PC-9 (cell line): ENCODE results near the gene SLC1A4. TPM values are rescaled to one million over a fixed set of nuclear protein-coding genes. Genes with fewer than 3 reads are reported as not detected.

Experiments used
- BruUV-seq: library from RNA; stranded (reverse); fragments of 400-500 nt; replicated peaks from 2 replicates; lab custom pipeline; 2021; lab: Mats Ljungman, UMichigan
- CTCF ChIA-PET: fragments of 300-600 bp; sonication (Branson Sonifier 250); formaldehyde crosslinking; loops from one replicate; lab custom pipeline; 2022; ENCODE audit warnings: antibody characterized with exemption; lab: Charles Lee
- POLR2A ChIA-PET: fragments of 300-600 bp; sonication (Branson Sonifier 250); formaldehyde crosslinking; loops from one replicate; lab custom pipeline; 2022; ENCODE audit warnings: antibody characterized with exemption; ENCODE audit not compliant: unreplicated experiment; lab: Charles Lee
- DNase-seq, 2 experiments: peaks; one replicate each; pipeline versions ENCODE4 v3.0.0 to v3.0.0-alpha.2; 2015 to 2022; ENCODE audit warnings: mixed read lengths in 1 of 2
- H2AFZ ChIP-seq: fragments of 200-600 bp; sonication (generic); 2 replicates; pipeline ENCODE4 v1.8.1; 2017; ENCODE audit warnings: antibody characterized with exemption
- H3F3A ChIP-seq: fragments of 200-600 bp; sonication (generic); 2 replicates; pipeline ENCODE4 v1.8.1; 2017; ENCODE audit warnings: antibody characterized with exemption, mild to moderate bottlenecking, low read depth; ENCODE audit not compliant: insufficient read depth
- H3K27ac ChIP-seq: fragments of 200-600 bp; sonication (generic); 2 replicates; pipeline ENCODE4 v1.6.1; 2016; ENCODE audit warnings: mixed run types
- H3K27me3 ChIP-seq: fragments of 200-600 bp; sonication (generic); 2 replicates; pipeline ENCODE4 v1.6.1; 2016; ENCODE audit warnings: low read depth, mixed run types; ENCODE audit not compliant: insufficient read depth
- H3K36me3 ChIP-seq: fragments of 200-600 bp; sonication (generic); 2 replicates; pipeline ENCODE4 v1.6.1; 2016; ENCODE audit warnings: low read depth, mixed run types
- H3K4me1 ChIP-seq: fragments of 200-600 bp; sonication (generic); replicated peaks from 2 replicates; pipeline ENCODE4 v1.6.1; 2016; ENCODE audit warnings: mixed run types; ENCODE audit not compliant: insufficient read depth
- H3K4me2 ChIP-seq: fragments of 200-600 bp; sonication (generic); 2 replicates; pipeline ENCODE4 v1.6.1; 2017; ENCODE audit warnings: mixed run types
- H3K4me3 ChIP-seq: fragments of 200-600 bp; sonication (generic); 2 replicates; pipeline ENCODE4 v1.6.1; 2016; ENCODE audit warnings: mixed run types
- H3K79me2 ChIP-seq: fragments of 200-600 bp; sonication (generic); 2 replicates; pipeline ENCODE4 v1.6.1; 2017; ENCODE audit warnings: low read depth, mixed run types
- H3K9me2 ChIP-seq: fragments of 200-600 bp; sonication (generic); 2 replicates; pipeline ENCODE4 v1.8.1; 2017; ENCODE audit warnings: mild to moderate bottlenecking; ENCODE audit not compliant: insufficient read depth
- H3K9me3 ChIP-seq: fragments of 200-600 bp; sonication (generic); 2 replicates; pipeline ENCODE4 v1.8.1; 2016; ENCODE audit warnings: low read depth; ENCODE audit not compliant: insufficient read depth
- H4K20me1 ChIP-seq: fragments of 200-600 bp; sonication (generic); 2 replicates; pipeline ENCODE4 v1.8.1; 2017; ENCODE audit not compliant: insufficient read depth
- EZH2 ChIP-seq: fragments of 200-600 bp; sonication (generic); IDR thresholded peaks from 2 replicates; pipeline ENCODE4 v1.8.0; 2017; ENCODE audit warnings: antibody characterized with exemption, low read depth
- intact Hi-C: fragments of 100-400 bp; cut with micrococcal nuclease; formaldehyde crosslinking; loops from one replicate; pipeline ENCODE4 v1.10.0; 2022; ENCODE audit not compliant: unreplicated experiment
- total RNA-seq: library from RNA; stranded (reverse); gene quantifications from 2 replicates; pipeline ENCODE4 v1.2.3, GENCODE V29; 2021
- TF ChIP-seq, protein P1 (sequence below): fragments of 200-600 bp; sonication (generic); conservative IDR thresholded peaks from 2 replicates; pipeline ENCODE4 v1.6.1; 2017; ENCODE audit warnings: mixed run types, antibody characterized with exemption, mild to moderate bottlenecking, moderate library complexity

Gene SLC1A4
- total RNA-seq, 1 experiment from 2014 or later: 8.7 TPM

DNA sequence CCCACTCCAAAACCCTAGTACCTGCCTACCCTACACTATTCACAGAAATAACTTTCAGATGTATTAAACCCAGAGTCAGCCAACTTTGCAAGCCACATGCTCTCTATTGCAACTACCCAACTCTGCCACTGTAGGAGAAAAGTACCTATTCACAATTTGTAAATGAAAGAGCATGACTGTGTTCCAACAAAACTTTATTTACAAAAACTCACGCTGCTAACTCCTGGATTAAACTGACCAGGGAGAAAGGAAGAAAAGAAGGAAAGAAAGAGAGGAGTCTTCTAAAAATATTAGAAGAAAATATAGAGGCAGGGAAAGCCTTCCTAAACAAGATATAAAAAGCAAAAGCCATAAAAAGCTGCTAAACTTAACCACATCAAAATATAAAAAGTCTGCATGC, 24.6 kb downstream of the SLC1A4 start:
- TF ChIP-seq, protein P1, sequence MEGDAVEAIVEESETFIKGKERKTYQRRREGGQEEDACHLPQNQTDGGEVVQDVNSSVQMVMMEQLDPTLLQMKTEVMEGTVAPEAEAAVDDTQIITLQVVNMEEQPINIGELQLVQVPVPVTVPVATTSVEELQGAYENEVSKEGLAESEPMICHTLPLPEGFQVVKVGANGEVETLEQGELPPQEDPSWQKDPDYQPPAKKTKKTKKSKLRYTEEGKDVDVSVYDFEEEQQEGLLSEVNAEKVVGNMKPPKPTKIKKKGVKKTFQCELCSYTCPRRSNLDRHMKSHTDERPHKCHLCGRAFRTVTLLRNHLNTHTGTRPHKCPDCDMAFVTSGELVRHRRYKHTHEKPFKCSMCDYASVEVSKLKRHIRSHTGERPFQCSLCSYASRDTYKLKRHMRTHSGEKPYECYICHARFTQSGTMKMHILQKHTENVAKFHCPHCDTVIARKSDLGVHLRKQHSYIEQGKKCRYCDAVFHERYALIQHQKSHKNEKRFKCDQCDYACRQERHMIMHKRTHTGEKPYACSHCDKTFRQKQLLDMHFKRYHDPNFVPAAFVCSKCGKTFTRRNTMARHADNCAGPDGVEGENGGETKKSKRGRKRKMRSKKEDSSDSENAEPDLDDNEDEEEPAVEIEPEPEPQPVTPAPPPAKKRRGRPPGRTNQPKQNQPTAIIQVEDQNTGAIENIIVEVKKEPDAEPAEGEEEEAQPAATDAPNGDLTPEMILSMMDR: no peak
- no peak for TF ChIP-seq EZH2
- Histone ChIP-seq H3K27ac (no peak overlapping the region), H3K27me3 (no peaks in the 10 kb centered on the region), H3K4me2 (no peak overlapping the region), H3K4me3 (no peak overlapping the region), H3K9me2 (no peaks in the 10 kb centered on the region), H4K20me1 (no peaks in the 10 kb centered on the region; the same call in 1 of the 2 replicates), H3K4me1 (no peaks in the 10 kb centered on the region), H3F3A (no peaks in the 10 kb centered on the region), H3K9me3 (no peaks in the 10 kb centered on the region), H2AFZ (no peak overlapping the region), H3K36me3 (no peaks in the 10 kb centered on the region), H3K79me2 (no peaks in the 10 kb centered on the region)
- ChIA-PET POLR2A (no interaction called here), CTCF (no interaction called here)
- intact Hi-C loops: no loop called here
- no peak for DNase-seq
- BruUV-seq: no TSS peak

DNA sequence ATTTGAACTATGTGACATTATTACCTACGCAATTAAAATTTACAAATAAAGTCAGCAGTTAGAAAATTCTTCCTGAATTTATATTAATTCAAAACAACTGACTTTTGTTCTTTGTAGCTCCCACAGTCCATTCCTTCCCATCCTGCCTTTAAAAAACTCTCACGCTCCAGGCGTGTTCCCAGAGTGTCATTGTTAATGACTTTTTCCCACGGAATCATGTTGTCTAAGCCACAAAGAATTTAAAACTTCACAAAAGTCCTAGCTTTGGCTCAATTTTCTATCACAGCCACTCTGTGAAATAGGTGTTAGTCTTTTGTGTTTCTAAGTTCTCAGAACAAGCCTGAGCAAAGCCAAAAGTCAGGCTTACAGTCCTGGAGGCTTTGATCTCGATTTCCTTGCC, 26.5 kb downstream of the SLC1A4 start:
- intact Hi-C loops: no loop called here
- no peak overlapping the region for H3K4me3 ChIP-seq
- no peak overlapping the region for H3K27ac ChIP-seq
- TF ChIP-seq, protein P1: no peak
- TF ChIP-seq EZH2: no peak
- no peaks in the 10 kb centered on the region for H3K9me3 ChIP-seq
- no peaks in the 10 kb centered on the region; the same call in 1 of the 2 replicates for H4K20me1 ChIP-seq
- no peaks in the 10 kb centered on the region for H3K9me2 ChIP-seq
- BruUV-seq: no TSS peak
- H3K27me3 ChIP-seq: no peaks in the 10 kb centered on the region
- no peak for DNase-seq
- H3K36me3 ChIP-seq: no peaks in the 10 kb centered on the region
- POLR2A ChIA-PET: no interaction called here
- CTCF ChIA-PET: no interaction called here
- H3K4me1 ChIP-seq: no peaks in the 10 kb centered on the region
- no peak overlapping the region for H3K4me2 ChIP-seq
- H3F3A ChIP-seq: no peaks in the 10 kb centered on the region
- no peak overlapping the region for H2AFZ ChIP-seq
- H3K79me2 ChIP-seq: no peaks in the 10 kb centered on the region

DNA sequence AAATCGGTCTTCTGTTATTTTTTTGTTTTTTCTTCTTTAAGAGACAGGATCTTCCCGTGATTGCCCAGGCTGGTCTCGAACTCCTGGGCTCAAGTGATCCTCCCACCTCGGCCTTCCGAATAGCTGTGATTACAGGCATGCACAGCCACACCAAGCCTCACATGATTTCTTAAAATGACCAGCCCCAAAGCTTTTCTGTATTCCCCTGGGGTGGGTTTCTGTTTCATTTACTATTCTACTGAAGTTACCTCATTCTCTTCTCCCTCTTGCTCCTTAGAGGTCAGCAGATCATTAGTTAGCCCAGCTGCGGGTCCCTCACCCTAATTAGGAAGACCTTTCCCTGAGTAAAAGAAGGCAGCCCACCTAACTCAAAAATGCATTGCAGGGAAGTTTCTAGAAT, 27.6 kb downstream of the SLC1A4 start:
- no peaks in the 10 kb centered on the region for H3K9me3 ChIP-seq
- no TSS peak for BruUV-seq
- no peaks in the 10 kb centered on the region for H3K79me2 ChIP-seq
- H3K9me2 ChIP-seq: no peaks in the 10 kb centered on the region
- H3K27ac ChIP-seq: no peak overlapping the region
- no peaks in the 10 kb centered on the region for H3F3A ChIP-seq
- H3K27me3 ChIP-seq: no peaks in the 10 kb centered on the region
- no peak overlapping the region for H3K4me3 ChIP-seq
- H3K36me3 ChIP-seq: no peaks in the 10 kb centered on the region
- no peaks in the 10 kb centered on the region; the same call in 1 of the 2 replicates for H4K20me1 ChIP-seq
- no peak for DNase-seq
- H3K4me1 ChIP-seq: no peaks in the 10 kb centered on the region
- CTCF ChIA-PET: no interaction called here
- intact Hi-C loops: no loop called here
- H2AFZ ChIP-seq: no peak overlapping the region
- H3K4me2 ChIP-seq: no peak overlapping the region
- TF ChIP-seq EZH2: no peak
- TF ChIP-seq, protein P1: no peak
- POLR2A ChIA-PET: no interaction called here
